ENCODE measurements around the gene FCN1.

FCN1 gene

DNA sequence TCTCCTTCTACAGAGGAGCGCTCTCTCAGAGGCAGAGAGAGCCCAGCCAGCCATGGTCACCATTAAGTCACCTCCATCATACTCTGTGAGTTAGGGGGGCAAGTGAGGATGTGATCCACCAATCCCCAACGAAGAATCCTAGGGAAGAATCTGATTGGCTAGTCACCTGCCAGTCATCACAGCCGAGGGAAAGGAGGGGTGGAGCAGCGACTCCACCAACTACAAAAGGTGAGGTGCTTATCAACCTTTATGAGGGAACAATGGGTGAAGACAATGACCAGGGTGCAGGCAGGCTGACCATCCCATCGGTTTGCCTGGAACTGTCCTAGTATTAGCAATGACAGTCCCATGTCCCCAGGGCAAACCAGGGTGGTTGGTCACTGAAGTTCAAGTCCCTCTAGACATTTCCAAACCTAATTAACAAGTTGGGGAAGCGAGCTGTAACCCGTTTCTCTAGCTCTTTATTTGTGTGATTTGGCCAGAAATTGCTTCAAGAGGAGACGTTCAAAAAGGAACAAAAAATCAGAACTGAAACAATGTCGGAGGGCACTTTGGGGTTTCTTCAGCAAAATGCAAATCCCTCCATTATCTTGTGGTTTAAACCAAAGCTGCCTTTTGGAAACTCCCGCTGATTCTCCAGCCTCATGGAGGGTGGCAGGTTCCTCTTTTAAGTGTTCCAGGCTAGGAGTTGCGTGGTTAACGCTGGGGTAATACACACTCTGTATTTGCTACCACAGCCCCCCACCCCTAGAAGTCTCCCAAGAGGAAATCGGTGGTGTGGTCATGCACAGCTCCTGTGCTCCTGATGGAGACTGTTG is 18.8 kb upstream of the FCN1 start:
- no peak for DNase-seq

DNA sequence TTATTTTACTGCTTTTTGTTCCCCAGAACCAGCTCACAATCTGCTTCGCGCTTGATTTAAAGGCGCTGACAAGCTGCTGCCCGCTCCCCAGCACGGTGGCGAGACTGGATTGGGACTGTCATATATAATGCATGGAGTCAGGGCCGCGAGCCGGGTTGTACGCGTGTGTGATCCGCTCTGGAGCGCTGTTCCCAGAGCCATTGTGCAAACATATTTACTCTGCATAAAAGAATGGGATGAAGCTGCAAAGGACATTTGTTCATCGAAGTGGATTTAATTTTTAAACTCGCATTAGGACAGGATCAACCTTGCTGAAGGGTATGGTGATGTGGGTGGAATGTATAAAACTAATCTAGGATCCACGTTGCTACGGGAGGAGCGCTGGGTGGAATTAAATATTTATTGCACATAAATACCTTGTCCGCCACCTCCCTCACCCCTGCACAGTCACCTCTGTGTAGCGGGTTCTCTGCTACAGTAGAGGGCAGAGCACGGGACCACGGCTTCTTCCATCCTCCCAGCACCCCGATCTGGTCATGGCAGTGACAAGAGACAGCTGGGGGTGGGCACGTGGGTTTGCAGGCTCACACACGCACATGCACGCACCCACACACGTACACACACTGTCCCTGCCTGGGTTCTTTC is 18.1 kb upstream of the FCN1 start:
- no peak for DNase-seq

DNA sequence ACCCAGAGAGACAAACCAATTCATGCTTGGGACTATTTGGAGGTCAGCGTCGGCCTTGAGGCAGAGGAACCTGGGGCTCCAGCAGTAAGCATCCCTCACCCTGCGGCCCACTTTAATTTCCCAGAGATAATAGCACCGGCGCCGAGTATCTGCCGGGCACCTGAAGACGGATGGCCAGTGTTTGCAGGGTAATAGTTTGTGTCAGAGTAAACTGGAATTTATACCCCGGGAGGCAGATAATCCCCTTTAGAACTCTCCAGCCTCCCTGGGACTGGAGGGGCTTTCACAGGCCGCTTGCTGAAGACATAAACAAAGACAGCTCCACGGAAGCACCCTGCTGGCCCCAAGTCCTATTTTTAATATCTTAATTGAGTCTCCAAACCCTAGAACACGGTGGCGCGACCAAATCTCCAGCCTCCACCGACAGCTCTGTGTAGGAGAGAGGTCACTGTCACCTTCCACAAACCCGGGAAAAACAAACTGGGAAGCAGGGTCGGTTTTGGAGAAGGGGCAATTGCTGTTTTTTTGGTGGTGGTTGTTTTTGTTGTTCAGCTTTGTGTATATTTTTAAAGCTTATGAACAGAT is 17.4 kb upstream of the FCN1 start:
- no peak for DNase-seq

DNA sequence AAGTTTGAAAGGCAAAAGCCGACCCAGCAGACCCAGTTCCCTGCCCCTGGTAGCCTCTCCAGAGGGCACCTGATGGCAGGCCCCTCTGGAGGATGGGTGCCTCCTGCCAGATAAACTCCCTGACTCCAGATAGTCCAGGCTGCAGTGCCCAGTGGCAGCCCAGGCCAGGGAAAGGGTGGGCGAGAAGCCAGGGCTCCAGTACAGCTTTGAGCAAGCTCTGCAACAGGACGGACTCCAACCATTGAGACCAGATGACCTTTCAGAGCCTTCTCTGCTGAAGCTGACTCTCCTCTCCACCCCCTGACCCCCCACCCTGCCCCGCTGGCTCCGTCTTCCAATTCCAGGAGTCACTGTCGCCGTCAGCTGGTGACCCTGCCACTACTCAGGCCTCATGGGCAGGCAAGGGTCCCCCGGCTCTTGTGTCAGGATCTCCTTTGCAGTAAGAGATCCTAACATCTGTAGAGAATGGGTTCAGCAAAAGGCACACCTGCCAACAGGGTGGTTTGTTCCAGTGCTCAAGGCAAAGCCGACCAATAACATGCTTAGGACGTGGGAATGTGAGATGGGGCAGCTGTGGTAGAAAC is 15.5 kb upstream of the FCN1 start:
- no peak for DNase-seq

DNA sequence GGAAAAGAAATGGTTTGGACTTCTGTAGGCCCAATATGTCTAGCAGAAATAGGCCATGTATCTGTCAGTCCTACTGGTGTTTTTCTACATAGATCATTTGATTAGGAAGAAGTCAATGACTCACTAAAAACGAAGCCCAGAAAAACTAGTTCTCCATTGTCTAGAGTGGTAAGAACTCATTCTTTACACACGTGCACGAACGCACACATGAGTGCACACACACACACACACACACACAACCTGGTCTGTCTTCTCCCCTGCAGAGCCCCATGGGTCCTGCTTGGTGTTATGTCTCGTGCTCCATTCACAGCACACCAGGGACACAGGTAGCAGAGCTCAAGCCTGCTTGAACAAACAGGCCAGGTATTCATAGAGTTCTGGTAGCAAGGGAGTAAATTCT is 14.9 kb upstream of the FCN1 start:
- no peak for DNase-seq

DNA sequence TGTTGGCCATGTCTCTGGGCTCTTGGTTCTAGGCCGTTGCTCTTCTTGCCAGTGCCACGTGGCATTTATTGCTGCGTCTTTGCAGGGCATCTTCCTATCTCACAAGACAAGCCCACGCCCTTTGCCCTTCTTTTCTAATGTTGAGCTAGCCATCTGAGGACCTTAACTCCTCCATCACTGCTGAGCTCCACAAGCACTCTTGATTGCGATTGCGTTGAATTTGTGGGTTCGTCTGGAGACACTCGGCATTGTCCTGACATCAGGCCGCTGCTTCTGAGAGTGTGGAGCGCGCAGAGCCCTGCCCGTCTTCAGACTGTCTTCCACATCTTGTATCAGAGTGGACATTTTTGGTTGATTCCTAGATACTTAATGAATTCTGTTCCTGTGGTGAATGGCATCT is 14.5 kb upstream of the FCN1 start:
- DNase-seq: no peak

DNA sequence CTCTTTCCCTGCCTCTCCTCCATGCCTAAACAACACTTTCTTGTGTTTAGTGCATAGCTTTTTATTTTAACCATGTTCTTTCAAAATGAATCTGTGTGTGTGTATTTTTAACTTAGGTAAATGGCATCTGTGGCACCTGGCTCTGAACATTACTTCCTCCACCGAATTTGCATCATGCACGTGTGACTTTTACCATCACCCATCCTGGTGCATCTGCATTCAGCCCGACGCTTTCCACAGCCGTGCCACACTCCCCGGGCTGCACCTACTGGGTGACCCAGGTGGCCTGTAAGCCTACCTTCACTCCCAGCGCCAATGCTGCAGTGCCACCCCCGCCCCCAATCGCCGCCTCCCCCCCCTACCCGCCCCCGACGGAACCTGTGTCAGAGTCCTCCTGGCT is 12.7 kb upstream of the FCN1 start:
- DNase-seq: no peak

DNA sequence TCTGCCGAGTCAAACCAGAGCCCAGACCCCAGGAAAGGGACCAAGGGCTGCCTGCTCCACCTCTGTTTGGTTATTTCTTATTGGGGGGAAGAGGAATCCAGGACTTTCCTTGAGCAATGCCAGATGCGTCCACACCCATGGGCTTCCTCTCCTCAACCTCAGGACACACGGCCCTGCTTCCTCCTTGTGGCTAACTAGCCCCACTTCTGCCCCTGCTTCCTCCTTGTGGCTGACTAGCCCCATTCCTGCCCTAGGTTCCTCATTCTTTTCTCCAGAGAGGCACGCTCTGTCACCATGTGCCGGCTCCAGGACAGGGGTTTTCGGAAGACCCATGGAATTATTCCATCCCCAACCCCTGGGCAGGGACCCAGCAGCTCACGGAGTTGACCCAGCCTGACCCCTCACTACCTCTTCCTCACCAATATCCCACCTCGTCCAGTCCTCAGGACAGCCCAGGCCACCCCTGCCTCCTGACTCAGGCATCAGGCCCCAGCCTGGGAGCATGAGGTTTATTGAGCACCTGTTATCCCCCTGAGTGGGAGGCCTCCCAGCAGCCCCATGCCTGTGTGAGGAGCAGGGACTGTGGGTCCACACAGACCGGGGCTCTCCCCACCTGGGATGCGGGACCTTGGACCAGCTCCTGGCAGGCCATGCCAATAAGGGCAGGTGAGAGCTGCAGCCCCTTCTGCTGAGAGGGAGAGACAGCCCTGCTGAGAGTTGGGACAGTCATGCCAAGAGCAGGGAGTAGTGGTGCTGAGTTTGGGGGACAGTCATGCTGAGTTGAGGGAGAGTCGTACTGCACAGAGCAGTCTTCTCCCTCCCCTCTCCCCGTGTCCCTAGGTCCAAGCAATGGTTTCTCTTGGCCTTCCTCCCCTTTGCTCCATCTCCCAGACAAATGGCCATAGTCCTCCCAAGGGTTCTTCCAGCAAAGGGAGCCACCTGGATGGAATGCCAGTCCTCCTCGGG is 11.8 kb upstream of the FCN1 start:
- DNase-seq: no peak

DNA sequence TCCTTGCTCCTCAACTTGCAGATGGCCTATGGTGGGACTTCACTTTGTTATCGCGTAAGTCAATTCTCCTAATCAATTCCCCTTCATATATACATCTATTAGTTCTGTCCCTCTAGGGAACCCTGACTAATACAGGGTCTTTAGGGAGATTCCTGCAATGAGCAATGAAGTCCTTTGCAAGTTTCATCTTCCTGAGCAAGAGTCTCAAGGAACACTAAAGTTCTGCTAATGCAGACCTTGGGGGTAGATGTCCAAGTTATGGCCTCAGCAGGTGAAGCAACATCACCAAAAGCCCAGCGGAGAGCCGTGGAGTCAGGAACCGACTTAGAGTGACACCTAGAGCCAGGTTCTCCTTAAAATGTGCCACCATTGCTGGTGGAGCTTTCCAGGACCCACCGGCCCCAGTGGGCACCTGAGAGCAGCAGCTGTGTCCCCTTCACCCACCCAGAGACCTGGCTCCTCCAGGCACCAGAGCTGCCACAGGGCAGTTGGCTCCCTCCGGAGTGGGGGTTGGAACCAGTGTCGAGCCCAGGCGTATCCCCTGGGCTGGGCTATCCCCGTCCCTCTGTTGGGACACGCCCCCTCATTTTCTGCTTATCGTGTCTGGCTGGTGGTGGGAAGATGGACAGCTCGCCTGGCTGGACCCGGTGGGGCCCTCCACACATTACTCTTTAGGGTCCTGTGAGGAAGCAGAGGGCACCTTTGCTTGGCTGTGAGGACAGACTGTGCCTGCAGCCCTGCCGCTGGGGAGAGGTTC is 10.9 kb upstream of the FCN1 start:
- no peak for DNase-seq

DNA sequence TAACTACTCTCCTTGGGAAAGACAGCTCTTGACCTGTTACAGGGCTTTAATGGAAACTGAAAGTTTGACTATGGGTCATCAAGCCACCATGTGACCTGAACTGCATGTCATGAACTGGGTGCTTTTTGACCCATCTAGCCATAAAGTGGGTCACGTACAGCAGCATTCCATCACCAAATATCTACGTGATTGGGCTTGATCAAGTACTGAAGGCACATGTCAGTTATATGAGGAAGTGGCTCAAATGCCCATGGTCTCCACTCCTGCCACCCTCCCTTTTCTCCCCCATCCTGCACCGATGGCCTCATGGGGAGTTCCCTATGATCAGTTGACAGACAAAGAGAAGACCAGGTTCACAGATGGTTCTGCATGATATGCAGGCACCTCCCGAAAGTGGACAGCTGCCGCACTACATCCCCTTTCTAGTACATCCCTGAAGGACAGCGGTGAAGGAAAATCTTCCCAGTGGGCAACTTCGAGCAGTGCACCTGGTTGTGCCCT is 7.3 kb upstream of the FCN1 start:
- no peak for DNase-seq

DNA sequence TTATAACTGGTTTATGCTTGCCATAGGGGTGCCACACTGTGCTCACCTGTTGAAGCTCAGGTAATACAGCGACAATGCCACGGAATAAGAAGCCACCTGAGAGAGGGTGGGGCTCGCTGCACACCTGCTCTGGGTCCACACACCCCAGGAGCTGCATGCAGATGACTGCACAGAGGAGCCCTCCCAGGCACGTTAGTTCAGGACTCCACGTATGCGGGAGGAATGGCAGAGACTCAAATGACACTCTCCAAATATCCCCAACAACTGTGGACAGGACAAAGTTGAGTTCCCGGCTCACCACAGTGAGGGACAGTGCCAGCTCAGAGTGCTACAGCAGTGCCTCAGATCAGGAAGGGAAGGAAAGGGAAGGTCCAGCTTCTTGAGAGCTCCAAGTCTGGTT is 5.8 kb upstream of the FCN1 start:
- DNase-seq: no peak

DNA sequence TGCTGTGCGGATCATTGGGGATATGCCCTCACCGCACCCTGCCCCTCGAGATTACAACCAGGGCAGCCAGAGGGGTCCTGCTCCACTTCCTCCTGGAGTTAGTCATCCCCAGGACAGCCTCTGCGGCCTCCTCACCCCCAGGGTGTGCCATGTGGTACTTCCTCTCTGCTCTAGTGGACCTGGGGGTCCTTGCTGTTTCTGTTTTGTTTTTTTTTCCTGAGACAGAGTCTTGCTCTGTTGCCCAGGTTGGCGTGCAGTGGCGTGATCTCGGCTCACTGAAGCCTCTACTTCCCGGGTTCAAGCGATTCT is 5.2 kb upstream of the FCN1 start:
- no peak for DNase-seq

DNA sequence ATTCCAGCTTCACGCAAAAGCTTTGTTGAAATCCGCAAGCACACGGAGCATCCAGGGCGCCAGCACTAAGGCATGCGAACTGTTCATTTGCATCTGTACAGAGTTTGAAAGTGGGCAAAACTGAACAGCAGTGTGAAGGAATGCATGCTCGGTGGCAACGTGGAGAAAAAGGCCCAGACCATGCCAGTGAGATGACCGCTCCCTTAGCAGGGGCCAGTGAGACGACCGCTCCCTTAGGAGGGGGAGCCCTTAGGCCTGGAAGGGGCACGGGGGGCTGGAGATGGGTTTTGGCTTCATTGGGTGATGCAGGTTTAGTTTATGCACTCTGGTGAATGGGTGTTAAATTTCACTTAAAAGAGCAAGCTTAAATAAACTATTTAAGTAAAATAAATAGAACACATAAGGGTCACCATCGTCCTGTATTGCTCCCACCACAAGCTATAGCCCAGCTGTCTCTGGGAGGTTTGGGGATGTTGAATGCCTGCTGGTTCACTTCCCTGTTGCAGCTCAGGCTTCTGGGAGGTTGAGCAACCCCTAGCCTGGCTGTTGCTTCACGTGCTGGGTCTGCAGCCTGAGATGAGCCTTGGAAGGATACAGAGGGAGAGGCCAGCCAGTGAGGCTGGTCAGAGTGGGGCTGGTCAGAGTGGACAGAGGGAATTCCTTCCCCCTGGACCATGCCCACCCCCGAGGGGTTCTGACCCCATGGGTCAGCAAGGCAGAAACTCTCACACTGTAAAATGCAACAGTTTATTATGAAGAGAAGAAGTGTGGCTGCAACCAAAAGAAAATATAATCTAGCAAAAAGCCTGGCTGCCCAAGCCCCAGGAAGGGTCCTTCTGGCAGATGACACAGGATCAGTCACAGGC is 4.6 kb upstream of the FCN1 start:
- no peak for DNase-seq

DNA sequence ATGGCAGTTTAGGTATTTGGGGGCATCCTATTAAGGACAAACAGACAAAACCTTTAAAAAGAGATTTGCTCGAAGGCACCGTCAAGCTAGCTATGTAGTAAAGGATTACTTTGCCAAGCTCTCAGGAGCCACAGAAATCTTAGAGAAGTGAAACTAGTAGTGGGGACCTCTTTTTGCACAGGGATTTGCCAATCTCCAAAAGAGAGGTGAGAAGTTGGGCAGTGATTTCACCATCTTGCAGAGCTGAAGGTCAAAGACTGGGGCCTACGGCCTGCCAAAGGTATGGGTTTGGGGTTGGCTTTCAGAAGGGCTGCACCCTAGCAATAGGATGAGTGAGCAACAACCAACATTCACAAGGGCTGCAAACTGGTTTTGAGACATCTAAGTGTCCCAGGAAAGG is 1.6 kb upstream of the FCN1 start:
- no peak for DNase-seq

DNA sequence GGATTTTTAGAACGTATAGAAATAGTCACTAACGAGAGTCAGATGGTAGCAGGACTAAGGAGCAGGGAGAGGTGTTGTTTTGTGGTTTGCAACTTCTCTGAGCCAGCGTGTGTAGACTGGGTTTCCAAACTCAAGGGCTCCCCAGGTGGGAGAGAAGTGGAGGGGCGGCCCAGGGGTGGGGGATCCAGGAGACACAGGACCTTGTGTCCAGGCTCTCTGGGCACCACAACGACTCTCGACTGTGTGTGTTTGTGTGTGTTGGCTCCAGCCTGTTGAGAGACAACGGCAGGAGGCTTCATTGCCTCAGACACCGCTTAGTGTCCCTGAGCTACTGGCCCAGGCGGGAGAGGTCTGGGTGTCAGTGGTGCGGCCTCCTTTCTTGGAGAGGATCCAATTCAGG is 934 bp upstream of the FCN1 start:
- DNase-seq: no peak

DNA sequence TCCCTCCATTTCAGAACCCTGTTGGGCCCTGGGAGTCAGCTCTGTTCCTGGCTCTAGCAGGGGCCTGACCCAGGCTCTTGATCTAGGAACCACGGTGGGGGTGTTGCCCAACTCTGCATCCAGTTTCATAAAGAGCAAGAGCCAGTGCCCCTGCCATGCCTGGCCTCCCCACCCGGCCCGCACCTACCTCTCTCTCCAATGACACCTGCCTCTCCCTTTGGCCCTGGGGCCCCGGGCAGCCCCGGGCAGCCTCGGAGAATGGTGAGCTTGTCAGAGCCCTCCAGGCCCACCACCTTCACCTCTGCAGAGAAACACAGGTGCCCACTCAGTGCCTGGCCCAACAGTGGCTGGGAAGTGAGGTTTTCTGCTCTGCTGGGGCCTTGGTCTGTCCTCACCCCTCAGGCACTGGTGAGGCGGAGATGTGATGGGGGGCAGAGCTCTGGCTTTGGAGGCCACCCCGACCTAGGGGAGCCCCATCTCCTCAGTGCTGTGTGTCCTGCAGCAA is 1.5 kb downstream of the FCN1 start:
- DNase-seq: no peak

DNA sequence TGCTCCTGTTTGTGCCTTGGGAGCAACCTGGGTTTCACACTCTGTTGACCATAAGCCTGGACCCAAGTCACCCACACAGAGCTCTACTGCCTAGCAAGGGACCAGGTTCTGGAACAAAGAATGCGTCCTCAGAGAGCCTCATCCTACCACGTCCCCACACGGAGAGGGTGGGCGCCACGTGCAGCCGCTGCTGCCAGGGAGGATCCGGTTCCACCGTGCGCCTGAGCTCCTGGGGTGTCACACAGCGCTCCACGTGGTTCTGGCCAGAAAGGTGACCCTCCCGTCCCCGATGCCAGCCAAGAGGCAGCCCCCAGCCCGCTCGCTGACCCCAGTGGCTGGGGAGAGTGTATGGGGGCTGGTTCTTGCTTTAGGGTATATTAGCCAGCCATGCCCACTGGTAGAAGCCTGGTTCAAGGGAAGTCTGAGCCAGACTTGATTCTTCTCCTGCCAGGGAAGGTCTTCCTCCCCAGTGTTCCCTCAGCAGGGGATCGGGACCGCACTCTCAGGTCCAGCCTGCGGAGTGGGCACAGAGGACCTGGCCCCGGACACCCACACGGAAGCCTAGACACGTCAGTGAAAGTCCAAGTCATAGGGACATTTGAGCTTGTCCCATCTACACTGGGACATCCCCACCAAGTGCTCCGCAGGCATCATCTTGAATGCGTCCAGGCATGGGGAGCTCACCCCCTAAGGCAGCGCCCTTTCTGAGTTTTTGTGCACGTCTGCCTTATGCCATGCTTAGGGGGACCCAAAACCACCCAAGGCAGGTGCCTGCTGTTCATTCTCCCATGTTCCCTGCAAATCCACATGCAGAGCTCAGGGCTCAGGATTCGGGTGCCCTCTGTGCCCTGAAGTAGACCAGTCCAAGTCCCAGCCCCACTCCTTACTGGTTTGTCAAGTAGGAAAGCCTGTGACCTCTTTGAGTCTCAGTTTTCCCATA is 2.4 kb downstream of the FCN1 start:
- DNase-seq: no peak

DNA sequence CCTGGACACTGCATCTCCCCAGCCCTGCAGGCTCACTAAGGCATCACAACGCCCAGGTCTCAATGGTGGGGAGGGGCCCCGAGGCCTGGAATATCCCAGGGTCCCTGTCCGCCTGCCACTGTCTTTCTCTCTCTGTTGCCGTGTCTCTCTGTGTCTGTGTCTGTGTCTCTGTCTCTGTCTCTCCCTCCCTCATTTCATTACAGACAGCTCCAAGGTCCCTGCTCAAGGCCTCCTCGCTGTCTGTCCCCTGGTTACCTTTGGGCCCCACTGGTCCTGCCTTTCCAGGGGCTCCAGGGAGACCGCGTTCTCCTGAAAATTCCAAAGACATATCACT is 3.2 kb downstream of the FCN1 start:
- DNase-seq: no peak

DNA sequence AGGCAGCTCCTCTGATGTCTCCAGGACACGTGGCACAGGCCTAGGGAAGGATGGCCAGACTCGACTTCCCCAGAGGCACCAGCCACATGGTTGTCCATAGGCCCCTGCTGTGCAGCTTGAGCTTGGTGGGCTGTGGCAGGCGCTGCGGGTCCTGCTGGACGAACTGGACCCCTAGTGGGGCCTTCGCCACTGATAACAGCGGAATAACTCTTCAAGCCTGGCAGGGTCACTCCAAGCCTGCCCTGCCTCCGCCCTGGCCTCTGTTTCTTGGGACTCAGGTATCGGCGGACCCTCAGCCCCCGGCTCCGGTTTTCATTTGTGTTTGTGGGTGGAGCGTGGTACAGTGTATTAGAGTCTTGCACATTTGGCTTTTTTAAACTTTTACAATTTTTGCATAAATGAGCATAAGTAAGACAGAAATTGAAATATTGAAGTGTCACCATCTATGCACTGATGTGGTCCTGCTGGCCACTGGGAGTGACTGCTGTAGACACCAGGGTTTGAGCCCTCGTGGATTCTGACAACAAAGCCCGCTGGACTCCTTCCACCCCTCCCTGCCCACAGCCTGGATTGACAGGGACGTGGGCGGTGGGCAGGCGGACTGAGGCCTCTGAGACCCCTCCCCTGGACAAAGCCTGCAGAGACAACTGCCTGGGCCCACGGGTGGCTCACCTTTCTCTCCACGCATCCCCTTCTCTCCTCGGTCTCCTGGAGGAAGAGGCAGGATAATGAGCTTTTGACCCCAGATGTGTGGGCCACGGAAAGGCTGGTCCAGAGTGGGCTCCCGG is 3.8 kb downstream of the FCN1 start:
- no peak for DNase-seq

Measured in NCI-H345 (cell line).